Measurements from ENCODE around the gene LRG1.

GRCh38 chr19:4497770-4498389, 42.0 kb downstream of the LRG1 start:
- TF ChIP-seq POLR2A (IDR thresholded peaks at IDR 0.05), result no peak
- TF ChIP-seq, protein P1, sequence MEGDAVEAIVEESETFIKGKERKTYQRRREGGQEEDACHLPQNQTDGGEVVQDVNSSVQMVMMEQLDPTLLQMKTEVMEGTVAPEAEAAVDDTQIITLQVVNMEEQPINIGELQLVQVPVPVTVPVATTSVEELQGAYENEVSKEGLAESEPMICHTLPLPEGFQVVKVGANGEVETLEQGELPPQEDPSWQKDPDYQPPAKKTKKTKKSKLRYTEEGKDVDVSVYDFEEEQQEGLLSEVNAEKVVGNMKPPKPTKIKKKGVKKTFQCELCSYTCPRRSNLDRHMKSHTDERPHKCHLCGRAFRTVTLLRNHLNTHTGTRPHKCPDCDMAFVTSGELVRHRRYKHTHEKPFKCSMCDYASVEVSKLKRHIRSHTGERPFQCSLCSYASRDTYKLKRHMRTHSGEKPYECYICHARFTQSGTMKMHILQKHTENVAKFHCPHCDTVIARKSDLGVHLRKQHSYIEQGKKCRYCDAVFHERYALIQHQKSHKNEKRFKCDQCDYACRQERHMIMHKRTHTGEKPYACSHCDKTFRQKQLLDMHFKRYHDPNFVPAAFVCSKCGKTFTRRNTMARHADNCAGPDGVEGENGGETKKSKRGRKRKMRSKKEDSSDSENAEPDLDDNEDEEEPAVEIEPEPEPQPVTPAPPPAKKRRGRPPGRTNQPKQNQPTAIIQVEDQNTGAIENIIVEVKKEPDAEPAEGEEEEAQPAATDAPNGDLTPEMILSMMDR (IDR thresholded peaks at IDR 0.05), result no peak
